ENCODE data around the gene IL15. TPM values are rescaled to one million over a fixed set of nuclear protein-coding genes. Genes with fewer than 3 reads are reported as not detected.

The IL15 gene
- total RNA-seq, 1 donor from 2014 or later: 3.7 TPM

GRCh38 chr4:141759796-141760425, 123.5 kb downstream of the IL15 start:
- TF ChIP-seq CTCF (conservative IDR thresholded peaks at IDR 0.05; ENCODE audit: low read depth, low read length): no peak
- H3K4me3 ChIP-seq (ENCODE audit: low read depth, low read length): no peak overlapping the region
- no peak for DNase-seq (ENCODE audit: low read depth)

- DNase-seq (ENCODE audit: low read depth): no peak
- no peak for TF ChIP-seq CTCF (conservative IDR thresholded peaks at IDR 0.05; ENCODE audit: low read depth, low read length)
- H3K4me3 ChIP-seq (ENCODE audit: low read depth, low read length): no peak overlapping the region
Observed at GRCh38 chr4:141761926-141762325, 125.5 kb downstream of the IL15 start.

GRCh38 chr4:141763374-141763773, 127.0 kb downstream of the IL15 start:
- no peak for DNase-seq (ENCODE audit: low read depth)
- TF ChIP-seq CTCF (conservative IDR thresholded peaks at IDR 0.05; ENCODE audit: low read depth, low read length): no peak

GRCh38 chr4:141768954-141769353, 132.6 kb downstream of the IL15 start:
- H3K4me3 ChIP-seq (ENCODE audit: low read depth, low read length): no peak overlapping the region
- no peak for DNase-seq (ENCODE audit: low read depth)
- TF ChIP-seq CTCF (conservative IDR thresholded peaks at IDR 0.05; ENCODE audit: low read depth, low read length): no peak

More at GRCh38 chr4:141763374-141763773, 127.0 kb downstream of the IL15 start:
- H3K4me3 ChIP-seq (ENCODE audit: low read depth, low read length): no peak overlapping the region

GRCh38 chr4:141771889-141772830, 135.8 kb downstream of the IL15 start:
- H3K4me3 ChIP-seq (ENCODE audit: low read depth, low read length): no peak overlapping the region
- TF ChIP-seq CTCF (conservative IDR thresholded peaks at IDR 0.05; ENCODE audit: low read depth, low read length): no peak
- no peak for DNase-seq (ENCODE audit: low read depth)

- no peak overlapping the region for H3K4me3 ChIP-seq (ENCODE audit: low read depth, low read length)
- no peak for DNase-seq (ENCODE audit: low read depth)
- TF ChIP-seq CTCF (conservative IDR thresholded peaks at IDR 0.05; ENCODE audit: low read depth, low read length): no peak
Observed at GRCh38 chr4:141772838-141773237, 136.5 kb downstream of the IL15 start.

Measured in epithelial cell of proximal tubule (primary cell).